HG02981 (cell line): ENCODE measurements around the gene NEK6.

ENCODE experiments used
- ATAC-seq: cut with Tn5 transposase; IDR thresholded peaks from one replicate; pipeline ENCODE4 v1.9.1; 2021; ENCODE audit warnings: mild to moderate bottlenecking, moderate library complexity; ENCODE audit not compliant: unreplicated experiment

The NEK6 gene

DNA sequence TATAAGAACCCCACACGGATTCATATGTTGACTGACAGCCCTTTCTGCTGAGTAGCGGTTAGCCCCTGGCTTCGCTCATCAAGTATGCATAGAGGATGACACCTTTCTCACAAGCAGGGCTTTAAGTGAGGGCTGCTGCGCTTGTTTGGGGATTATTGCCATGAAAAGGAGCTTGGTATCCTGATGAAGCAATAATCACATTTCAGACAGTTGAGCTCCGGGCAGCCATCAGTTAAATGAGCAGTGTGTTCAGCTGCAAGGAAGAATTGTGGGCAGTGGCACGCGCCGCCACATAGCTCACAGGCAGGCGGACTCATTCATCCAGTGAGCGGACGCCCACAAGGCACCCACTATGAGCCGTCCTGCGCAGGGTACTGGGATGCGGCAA lies 77.6 kb downstream of the NEK6 start:
- ATAC-seq, result no peak

DNA sequence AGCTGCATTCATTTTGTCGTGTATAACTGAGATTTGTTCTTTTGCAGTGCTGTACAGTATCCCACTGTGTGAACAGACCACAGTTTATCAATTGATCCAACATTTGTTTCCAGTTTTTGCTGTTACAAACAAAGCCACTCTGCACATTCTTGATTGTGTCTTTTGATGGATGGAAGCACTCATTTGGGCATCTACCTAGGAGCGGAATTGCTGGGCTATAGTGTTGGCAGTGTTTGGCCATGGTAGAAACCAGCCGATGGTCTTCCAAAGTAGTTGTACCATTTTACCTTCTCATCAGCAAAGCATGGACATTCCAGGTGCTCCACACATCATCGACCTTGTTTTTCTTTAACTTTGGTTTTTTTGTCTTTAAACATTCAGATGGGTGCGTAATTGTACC lies 79.8 kb downstream of the NEK6 start:
- ATAC-seq, result no peak

DNA sequence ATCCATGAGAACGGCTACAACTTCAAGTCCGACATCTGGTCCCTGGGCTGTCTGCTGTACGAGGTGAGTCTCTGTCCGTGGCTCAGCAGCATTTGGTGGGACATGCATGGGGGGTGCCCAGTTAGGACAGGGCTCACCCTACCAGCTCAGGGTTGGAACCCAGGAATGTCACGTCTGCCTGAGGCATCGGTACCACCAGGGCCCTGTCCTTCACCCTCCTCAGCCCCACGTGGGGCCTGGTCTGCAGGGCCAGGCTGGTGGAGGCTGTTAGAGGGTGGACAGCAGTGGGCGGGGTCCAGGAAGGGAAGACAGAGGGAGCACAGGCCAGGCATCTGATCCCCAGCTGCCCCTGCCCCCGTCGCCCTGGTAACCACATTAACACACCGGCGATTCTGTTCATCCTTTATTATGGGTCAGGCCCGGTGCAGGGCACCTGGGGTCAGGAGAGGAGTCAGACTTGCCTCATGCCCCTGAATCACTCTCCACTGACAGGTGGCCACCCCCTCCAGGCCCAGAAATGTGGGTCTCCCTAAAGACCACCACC lies 81.9 kb downstream of the NEK6 start:
- no peak for ATAC-seq

DNA sequence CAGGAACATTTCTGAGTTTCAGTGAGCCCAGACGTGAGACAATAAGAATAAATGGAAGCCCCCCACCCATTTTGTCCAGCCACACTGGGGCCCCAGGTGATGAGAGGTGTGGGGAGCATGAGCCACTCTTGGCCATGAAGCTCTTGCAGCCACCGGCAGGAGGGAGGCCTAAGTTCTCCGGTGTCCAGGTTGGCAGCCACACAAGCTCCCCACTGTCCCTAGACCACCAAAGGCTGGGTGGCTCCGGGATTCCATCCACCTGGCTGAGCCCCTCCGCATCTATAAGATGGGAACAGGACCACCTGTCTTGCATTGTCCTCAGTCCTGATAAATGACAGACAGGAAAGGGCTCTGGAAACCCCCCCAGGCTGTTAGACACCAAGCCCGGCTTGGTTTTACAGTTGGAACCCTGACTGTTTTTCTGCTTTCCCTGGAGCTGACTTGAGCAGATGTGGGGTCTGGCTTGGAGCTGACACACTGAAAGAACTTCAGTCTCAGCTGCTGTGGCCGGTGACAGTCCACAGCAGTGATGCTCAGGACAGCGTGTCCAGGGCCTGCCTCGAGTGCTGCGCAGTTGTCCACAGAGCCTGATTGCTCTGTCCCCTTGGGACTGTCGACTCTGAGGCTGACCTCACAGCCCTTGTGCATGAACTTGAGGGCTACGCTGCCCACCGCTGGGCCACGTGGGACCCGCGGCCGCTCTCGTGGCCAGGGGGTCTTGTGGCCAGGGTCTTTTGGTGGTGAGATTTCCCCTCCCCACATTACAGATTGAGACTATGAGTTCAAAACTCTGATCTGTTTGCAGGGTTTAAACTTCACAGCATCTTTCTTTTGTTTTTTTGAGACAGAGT lies 82.7 kb downstream of the NEK6 start:
- no peak for ATAC-seq

DNA sequence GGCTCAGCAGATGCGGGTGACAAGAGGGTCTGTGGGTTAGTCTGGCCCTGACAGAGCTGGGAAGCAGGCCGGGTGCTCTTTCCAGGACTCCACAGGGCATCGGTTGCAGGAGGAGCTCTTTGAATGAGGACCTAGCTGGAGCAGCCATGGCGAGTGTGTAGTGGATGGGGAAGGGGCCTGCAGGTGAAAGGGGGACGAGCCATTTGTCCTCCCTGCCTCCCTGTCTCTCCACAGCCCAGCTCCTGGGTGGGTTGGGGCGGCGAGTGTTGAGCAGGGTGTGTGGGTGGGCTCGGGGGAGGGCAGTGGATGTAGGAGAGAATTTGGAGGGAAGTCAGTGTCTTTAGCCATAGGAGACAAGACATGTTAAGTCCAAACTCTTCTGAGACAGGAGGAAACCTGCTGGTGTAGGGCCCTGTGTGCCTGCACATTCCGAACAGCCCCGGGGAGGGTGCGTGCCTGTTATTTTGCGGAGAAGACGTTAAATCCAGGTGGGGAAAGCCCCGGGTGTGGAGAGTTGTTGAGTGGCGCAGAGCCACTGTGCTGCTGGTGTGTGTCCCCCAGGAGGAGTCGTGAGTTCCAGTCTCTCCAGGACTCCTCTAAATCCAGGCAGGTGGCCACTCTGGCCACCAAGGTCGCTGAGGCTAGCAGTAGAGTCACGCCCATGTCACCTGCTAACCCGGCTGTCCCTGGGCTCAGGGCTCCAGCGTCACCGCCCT lies 83.9 kb downstream of the NEK6 start:
- no peak for ATAC-seq

DNA sequence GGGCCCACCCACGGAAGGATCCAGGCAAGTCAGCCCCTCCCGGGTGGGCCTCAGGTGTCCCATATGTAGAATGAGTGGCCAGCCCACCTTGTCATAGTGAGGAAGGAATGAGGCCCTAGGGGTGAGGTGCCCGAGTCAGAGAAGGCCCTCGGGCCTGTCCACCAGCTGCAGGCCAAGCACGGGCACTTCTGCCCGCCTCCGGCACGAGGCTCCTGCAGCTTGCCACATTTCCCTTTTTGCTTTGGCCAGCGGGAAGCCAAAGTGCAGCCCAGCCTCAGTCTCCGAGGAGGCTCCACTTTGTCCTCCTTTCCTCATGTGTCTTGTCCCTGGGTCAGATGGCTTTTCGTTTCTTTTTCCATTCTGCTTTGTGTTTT lies 84.6 kb downstream of the NEK6 start:
- ATAC-seq, result no peak

DNA sequence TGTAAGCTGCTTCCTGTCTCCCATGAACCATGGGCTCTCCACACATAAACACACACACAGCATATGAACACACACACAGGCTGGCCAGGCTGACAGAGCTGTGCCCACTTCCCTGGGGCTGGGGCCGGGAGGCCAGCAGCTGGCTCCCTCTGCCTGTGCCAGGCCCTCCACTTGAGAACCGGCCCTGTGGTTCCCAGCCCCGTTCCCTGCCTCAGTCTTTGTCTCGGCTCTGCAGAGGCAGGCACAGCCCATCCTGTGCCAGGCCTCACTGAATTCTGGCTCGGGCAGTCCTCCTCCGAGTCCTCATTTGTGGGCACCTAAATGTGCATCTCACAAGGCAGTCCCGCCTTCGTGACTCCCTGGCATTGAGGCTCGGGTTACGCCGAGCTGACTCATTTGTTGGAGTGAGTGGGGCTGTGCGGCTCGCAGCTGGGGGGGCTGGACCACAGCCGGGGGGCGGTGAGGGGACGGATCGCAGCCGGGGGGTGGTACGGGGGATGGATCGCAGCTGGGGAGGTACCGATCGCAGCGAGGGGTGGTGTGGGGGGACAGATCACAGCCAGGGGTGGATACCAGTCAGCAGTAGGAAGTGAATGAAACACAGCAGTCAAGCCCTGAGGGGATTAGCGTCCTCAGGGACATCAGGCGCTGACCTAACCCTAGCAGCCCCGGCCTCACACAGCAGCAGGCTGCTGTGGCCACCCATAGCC lies 85.2 kb downstream of the NEK6 start:
- no peak for ATAC-seq

DNA sequence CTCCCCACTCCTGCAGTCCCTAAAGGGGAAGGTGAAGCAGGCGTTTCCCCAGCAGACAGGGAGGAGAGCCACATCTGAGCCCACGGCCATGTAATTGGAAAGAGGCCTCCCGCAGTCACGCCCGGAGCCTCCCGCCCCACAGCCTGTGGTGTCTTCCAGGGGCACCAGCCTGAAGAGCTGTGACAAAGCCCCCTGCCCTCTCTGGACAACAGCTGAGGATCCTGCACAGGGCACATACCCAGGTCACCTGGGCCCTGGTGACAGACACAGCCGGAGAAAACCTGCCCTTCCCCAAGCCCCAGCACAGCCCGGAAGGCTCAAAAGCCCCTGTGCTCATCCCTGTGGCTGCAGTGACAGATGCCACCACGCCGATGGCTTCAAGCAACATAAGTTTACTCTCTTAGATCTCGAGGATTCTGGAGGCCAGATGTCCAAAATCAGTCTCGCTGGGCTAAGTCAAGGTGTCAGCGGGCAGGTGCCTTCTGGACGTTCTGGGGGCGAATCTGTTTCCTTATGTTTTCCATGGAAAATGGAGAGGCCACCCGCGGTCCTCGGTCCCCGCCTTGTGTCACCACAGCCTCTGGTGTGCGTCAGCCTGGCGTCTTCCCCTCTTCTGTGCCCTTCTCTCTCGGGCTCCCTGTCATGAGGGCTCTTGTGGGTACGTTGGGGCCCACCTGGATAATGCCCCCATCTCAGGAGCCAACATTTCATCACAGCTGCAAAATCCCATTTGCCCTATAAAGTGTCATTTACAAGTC lies 86.0 kb downstream of the NEK6 start:
- no peak for ATAC-seq

DNA sequence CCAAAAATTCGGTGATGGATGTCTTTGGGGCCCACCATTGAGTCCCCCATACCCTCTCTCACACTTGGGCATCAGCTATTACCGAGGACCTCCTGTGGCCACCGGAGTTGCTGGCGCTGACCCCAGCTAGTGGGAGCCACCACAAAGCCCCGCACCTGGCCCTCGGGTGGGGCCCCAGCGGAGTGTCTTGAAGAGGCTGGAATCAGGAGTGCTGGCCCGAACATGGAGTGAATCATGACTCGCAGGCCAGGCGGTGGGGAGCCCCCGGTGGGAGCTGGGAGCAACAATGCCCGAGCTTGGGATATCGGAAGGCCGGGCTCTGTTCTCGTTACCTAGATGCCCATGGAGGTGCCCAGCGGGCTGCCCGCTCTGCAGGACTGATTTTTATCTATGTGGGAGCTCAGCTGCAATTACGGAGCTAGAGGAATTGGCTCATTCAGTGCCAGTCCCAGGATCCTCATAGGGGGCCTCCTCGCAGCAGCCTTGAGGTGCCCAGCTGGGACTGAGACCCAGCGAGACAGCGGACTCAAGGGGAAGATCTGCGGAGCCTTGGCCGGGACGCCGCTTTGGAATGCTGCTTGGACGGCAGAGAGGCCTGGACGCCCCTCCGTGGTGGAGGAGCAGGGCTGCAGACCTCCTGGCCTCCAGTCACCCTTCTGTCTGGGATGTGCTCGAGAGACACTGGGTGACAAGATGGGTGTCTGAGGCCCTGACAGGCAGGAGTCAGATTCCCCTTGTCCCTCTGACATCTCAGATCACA lies 86.7 kb downstream of the NEK6 start:
- no peak for ATAC-seq

DNA sequence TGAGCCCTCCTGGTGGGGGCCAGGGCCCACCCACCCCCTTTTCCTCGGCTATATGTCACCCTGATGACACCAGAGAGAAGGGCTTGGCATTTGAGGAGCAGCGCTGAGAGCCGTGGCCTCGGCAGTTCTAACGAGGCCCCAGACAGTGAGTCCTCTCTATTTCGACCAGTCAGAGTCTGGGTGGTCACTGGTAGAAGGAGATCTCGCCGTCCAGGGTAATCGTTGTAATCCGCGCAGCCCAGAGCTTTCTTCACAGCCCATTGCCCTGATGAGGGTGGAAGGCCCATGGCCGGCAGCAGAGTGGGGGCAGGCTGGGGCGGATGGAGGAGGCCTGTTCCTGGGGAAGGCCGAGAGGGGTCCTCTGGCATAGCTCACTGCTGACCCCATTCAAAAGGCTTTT lies 87.3 kb downstream of the NEK6 start:
- ATAC-seq, result no peak

DNA sequence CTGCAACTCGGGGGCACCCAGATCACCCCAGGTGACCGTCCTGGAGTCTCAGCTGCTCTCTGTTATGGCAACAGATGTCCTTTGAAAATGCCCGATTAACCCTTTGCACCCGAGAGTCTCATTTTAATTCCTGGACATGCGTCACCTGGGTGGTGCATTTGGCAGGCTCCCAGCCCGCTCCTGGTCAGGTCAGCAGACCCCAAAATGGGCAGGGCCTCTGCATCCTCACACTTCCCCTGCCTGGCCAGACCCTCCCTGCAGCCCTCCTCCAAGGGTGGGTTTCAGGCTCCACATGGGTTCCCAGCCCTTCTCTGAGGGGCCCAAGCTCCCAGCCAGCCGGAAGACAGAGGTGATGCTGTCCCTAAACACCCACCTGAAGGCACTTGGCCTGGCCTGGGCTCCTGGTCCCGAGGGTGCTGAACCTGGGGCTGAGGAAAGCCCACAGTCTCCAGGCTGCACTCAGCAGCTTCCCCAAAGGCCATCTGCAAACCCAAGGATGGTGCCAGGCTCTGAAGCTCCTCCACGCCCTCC lies 88.1 kb downstream of the NEK6 start:
- ATAC-seq, result no peak

DNA sequence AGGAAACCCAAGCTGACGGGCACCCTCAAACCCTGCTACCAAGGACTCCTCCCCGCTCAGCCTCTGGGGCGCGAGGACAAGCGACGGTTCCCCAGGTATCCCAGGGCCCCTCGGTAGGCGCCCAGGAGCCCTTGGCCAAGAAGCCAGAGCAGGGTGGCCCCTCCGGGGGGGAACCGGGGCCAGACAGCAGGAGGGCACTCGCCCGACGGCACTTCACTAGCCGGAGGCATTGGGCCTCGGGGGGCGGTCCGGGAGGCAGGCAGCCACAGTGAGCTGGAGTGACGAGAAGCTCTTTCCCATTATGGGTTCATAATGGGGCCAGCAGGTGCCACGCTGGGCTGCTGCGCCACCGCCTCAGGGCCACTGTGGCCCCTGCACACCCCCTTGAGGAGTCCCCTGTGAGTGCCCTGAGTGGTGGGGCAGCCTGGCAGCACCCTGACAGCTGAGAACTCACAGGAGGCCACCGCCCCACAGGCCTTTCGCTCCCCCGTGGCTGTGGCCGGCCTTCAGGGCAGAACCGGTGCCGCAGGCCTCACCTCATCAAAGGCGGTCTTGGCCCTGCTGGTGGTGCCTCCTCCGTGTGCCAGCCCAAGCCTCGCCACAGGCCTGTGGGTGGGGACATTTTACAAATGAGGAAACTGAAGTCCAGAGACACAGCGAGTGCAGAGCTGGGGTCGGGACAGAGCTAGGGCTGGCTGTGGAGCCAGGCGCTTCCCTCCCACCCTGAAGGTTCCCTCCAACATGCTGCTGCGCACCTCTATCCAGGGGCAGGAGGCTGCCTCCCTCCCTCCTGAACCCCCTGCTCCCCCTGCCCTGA lies 88.8 kb downstream of the NEK6 start:
- ATAC-seq, result no peak

DNA sequence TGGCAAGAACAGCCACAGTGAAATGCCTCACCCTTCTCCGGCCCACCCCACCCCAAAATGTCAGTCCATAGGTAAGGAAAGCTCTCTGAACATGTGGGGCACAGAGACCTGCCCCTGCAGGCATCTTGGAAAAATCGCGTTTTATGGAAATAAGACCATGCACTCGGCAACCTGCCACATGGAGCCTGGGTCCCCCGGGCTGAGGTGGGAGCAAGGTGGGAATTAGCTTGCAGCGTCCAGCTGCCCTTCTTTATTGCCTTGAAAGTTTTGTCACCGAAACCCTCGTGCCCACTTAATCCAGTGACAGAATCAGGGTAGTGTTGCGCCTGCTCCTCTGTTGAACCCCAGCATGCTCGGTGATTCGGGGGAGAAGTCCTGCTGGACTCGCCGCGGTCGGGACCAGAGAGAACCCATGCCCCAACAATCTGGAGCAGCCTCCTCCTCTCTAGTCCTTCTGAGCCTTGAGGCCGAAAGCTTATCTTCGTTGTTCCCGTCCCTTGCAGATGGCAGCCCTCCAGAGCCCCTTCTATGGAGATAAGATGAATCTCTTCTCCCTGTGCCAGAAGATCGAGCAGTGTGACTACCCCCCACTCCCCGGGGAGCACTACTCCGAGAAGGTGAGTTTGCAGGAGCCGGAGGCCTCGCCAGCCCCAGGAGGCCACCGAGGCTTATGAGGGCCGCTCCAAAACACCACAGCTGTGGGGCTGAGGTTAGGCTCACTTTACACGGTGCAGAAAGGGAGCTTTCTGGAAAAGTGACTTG lies 89.6 kb downstream of the NEK6 start:
- no peak for ATAC-seq

DNA sequence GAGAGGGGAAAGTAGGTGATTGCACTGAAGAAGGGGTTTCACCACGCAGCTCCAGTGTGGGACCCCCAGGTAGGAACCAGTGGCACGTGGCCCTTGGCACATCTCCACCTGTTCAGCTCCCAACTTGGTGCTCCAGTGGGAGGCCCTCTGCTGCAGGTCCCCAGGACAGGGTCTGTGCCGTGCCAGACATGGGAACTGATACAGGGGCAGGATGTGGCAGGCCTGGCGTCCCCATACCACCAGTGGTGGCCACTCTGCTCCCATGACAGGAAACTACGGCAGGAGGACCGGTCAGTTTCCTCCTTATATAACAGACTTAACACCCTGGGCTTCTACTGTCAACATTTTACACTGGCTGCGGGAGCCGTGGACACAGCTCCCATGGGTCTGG lies 90.2 kb downstream of the NEK6 start:
- no peak for ATAC-seq

DNA sequence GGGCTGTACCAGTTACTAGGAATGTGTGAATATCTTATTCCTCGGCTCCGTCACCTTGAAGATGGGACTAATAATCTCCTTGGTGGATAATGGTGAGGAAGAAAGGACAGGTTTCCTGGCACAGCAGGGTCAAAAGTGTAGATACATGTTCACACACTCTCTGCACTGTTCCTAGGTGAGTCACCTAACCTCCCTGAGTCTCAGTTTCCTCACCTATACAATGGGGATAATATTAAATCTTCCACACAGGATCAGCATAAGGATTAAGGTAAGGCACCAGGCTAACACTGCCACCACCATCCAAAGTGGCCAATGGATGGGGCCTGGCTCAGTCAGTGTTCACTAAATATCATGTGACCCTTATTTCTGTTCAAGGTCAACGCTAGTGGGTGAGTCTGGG lies 90.6 kb downstream of the NEK6 start:
- ATAC-seq, result no peak

DNA sequence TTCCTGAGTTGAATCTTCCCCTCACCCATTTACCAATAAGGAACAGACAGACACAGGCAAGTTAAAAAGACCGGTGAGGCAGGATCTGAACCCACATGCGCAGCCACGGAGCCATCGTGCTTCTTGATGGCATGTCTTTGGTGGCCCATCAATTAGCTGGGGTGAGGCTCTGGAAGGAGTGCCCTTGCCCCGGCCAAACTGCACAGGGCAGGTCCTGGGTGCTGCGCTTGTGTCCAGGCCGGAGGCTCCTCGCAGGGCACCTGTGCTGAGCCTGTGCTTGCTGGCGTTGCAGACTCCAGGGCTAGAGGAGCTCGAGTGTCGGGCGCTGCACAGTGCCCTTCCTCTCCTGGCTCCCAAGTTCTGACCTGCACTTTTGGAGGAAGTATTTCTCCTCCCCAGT lies 91.1 kb downstream of the NEK6 start:
- ATAC-seq, result no peak

DNA sequence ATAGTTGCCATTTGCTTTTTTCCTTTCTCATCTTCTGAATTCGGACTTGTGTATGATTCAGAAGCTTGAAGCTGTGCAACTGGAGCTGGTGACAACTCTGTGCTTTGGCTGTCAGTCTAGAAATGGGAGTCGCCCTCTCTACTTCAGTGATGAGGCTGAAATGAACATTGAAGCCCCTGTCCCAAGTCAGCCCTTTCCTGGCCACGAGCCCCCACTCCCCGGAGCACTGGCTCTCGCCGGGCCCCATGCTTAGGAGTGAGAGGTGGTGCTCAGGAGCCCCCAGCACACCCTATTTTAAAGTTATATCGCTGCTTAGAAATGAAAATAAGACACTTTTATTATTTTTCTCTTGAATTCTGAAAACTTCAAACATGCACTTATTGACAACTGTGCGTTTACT lies 91.5 kb downstream of the NEK6 start:
- ATAC-seq, result no peak
